ENCODE data around the gene ARHGEF10L.

Gene ARHGEF10L

DNA sequence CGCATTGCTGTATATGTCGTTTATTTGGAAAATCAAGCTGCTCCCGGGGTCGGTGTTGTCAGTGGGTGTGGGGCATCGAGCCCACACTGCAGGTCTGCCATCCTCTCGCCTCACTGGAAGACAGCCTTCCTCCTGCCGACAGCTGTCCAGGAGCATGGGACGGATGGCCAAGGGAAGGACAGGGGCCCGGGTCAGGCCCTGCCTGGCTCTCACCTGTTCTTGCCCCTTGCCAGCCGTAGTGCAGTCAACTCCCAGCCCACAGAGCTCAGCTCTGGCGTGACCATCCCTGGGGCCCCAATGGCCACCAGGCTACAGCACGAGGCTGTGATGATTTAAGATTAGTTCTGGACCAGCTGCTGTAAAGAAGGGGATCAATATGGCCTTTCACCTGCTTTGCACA lies 128.7 kb downstream of the ARHGEF10L start:
- no peaks in the 10 kb centered on the region for H3K27me3 ChIP-seq (ENCODE audit: insufficient read depth, poor library complexity, severe bottlenecking)
- no peak overlapping the region for H3K27ac ChIP-seq (replicated peaks)
- H3K4me3 ChIP-seq (replicated peaks; ENCODE audit: insufficient read depth, low read length) = no peak overlapping the region
- no peak for TF ChIP-seq SPI1 (IDR thresholded peaks at IDR 0.05; ENCODE audit: borderline replicate concordance, low read depth)
- TF ChIP-seq POLR2AphosphoS5 (IDR thresholded peaks at IDR 0.05; ENCODE audit: low read depth) = no peak
- TF ChIP-seq REST (IDR thresholded peaks at IDR 0.05; ENCODE audit: insufficient replicate concordance, low read depth) = no peak
- no peak for TF ChIP-seq GABPA (IDR thresholded peaks at IDR 0.05; ENCODE audit: low read depth)
- TF ChIP-seq CTCF (IDR thresholded peaks at IDR 0.05; ENCODE audit: insufficient read depth, low read length) = no peak
- DNase-seq (ENCODE audit: low read depth in 1 of 2, low spot score in 1 of 2) = no peak

- TF ChIP-seq CTCF (IDR thresholded peaks at IDR 0.05; ENCODE audit: insufficient read depth, low read length) (no peak), GABPA (IDR thresholded peaks at IDR 0.05; ENCODE audit: low read depth) (no peak), SPI1 (IDR thresholded peaks at IDR 0.05; ENCODE audit: borderline replicate concordance, low read depth) (no peak), REST (IDR thresholded peaks at IDR 0.05; ENCODE audit: insufficient replicate concordance, low read depth) (no peak), POLR2AphosphoS5 (IDR thresholded peaks at IDR 0.05; ENCODE audit: low read depth) (no peak)
- Histone ChIP-seq H3K27me3 (ENCODE audit: insufficient read depth, poor library complexity, severe bottlenecking) (no peaks in the 10 kb centered on the region), H3K4me3 (replicated peaks; ENCODE audit: insufficient read depth, low read length) (no peak overlapping the region), H3K27ac (replicated peaks) (no peak overlapping the region)
- DNase-seq (ENCODE audit: low read depth in 1 of 2, low spot score in 1 of 2) = no peak
Observed at GRCh38 chr1:17668624-17669175, 129.2 kb downstream of the ARHGEF10L start.

- Histone ChIP-seq H3K4me3 (replicated peaks; ENCODE audit: insufficient read depth, low read length) (no peak overlapping the region), H3K27ac (replicated peaks) (no peak overlapping the region), H3K27me3 (ENCODE audit: insufficient read depth, poor library complexity, severe bottlenecking) (no peaks in the 10 kb centered on the region)
- DNase-seq (ENCODE audit: low read depth in 1 of 2, low spot score in 1 of 2) = no peak
- TF ChIP-seq GABPA (IDR thresholded peaks at IDR 0.05; ENCODE audit: low read depth) = no peak
- TF ChIP-seq CTCF (IDR thresholded peaks at IDR 0.05; ENCODE audit: insufficient read depth, low read length) = no peak
- TF ChIP-seq REST (IDR thresholded peaks at IDR 0.05; ENCODE audit: insufficient replicate concordance, low read depth) = no peak
- TF ChIP-seq SPI1 (IDR thresholded peaks at IDR 0.05; ENCODE audit: borderline replicate concordance, low read depth) = no peak
- TF ChIP-seq POLR2AphosphoS5 (IDR thresholded peaks at IDR 0.05; ENCODE audit: low read depth) = no peak
Observed at GRCh38 chr1:17669305-17669704, 129.8 kb downstream of the ARHGEF10L start.
